ENCODE data around the gene TMEM106C. TPM values are rescaled to one million over a fixed set of nuclear protein-coding genes. Genes with fewer than 3 reads are reported as not detected.

The TMEM106C gene
- total RNA-seq, 2 donors from 2014 or later: 54.7 to 107 TPM

DNA sequence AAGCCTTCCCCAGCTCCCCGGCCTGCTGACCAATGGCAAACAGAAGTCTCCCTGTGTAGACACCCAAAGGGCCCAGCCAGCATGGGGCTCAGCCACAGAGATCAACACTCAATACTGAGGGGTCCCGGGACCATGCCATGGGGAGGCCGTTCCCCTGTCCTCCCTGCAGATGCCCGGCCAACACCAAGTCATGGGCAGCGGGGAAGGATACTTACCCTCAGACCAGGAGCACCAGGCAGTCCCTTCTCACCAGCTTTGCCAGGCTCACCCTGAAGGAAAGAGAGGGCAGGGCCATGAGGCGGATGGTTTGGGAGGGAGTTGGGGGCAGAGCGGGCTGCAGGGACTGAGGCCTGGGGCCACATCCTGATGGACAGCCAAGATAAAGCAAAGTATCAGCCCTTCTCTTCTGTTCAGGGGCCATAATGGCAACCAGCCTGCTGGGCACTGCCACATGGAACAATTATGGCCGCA, 21.0 kb downstream of the TMEM106C start:
- Histone ChIP-seq H3K27ac (no peak overlapping the region), H3K36me3 (no peaks in the 10 kb centered on the region), H3K27me3 (no peaks in the 10 kb centered on the region), H3K4me1 (peaks cover 0 to 4% of the 10 kb centered on the region in 2 donors), H3K9me3 (no peaks in the 10 kb centered on the region), H3K4me3 (no peak overlapping the region)
- TF ChIP-seq, protein P1, sequence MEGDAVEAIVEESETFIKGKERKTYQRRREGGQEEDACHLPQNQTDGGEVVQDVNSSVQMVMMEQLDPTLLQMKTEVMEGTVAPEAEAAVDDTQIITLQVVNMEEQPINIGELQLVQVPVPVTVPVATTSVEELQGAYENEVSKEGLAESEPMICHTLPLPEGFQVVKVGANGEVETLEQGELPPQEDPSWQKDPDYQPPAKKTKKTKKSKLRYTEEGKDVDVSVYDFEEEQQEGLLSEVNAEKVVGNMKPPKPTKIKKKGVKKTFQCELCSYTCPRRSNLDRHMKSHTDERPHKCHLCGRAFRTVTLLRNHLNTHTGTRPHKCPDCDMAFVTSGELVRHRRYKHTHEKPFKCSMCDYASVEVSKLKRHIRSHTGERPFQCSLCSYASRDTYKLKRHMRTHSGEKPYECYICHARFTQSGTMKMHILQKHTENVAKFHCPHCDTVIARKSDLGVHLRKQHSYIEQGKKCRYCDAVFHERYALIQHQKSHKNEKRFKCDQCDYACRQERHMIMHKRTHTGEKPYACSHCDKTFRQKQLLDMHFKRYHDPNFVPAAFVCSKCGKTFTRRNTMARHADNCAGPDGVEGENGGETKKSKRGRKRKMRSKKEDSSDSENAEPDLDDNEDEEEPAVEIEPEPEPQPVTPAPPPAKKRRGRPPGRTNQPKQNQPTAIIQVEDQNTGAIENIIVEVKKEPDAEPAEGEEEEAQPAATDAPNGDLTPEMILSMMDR (IDR thresholded peaks at IDR 0.05): no peak
- no peak for DNase-seq (ENCODE audit: low spot score)

DNA sequence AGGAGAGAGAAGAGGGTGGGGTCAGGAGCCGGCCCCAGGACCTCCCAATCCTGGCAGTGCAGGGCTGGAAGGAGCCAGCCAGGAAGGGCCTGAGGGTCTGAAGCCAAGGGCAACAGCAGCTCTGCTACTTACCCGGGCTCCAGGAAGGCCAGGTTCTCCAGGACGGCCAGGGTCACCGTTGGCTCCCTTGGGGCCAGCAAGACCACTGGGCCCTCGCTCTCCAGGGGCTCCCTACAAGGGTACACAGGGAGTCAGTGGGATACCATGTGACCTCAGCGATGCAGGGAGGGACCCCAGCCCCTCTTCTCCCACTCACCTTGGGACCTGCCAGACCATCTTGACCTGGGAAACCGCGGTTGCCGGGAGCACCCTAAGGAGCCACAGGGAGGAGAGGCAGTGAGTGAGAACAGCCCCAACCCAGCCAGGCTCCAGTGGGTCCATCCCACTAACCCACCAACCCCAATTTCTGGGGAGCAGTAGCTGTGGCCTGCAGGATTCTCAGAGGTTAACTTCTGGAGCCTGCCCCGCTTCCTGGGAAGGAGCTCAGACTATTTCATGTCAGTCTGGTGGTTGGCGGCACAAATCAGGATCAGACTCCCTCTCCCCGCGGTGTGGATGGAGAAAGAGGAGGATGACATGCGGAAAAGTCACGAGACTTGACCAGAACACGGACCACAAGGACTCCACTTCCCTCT, 22.3 kb downstream of the TMEM106C start:
- Histone ChIP-seq H3K36me3 (no peaks in the 10 kb centered on the region), H3K4me3 (no peak overlapping the region), H3K9me3 (no peaks in the 10 kb centered on the region), H3K27ac (no peak overlapping the region), H3K27me3 (no peaks in the 10 kb centered on the region), H3K4me1 (peaks cover 0 to 4% of the 10 kb centered on the region in 2 donors)
- TF ChIP-seq, protein P1 (IDR thresholded peaks at IDR 0.05): no peak
- DNase-seq (ENCODE audit: low spot score): no peak

DNA sequence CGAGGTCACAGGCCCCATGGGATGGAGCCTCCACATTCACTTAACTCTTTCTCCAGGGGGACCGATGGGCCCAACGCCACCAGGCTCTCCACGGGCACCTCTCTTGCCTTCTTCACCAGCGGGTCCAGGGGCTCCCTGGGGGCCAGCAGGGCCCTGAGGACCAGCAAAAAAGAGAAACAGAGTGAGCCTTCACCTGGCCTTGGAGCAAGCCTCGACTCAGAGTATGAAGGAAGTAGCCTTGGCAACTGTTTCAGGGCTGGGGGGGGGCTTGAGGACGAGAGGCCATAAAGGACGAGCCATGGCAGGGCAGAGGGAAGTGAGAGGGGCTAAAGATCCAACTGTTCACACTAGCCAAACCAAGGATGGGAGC, 22.9 kb downstream of the TMEM106C start:
- Histone ChIP-seq H3K27me3 (no peaks in the 10 kb centered on the region), H3K4me1 (peaks cover 0 to 5% of the 10 kb centered on the region in 2 donors), H3K4me3 (no peak overlapping the region), H3K27ac (no peak overlapping the region), H3K36me3 (no peaks in the 10 kb centered on the region), H3K9me3 (no peaks in the 10 kb centered on the region)
- no peak for DNase-seq (ENCODE audit: low spot score)
- TF ChIP-seq, protein P1 (IDR thresholded peaks at IDR 0.05): no peak

DNA sequence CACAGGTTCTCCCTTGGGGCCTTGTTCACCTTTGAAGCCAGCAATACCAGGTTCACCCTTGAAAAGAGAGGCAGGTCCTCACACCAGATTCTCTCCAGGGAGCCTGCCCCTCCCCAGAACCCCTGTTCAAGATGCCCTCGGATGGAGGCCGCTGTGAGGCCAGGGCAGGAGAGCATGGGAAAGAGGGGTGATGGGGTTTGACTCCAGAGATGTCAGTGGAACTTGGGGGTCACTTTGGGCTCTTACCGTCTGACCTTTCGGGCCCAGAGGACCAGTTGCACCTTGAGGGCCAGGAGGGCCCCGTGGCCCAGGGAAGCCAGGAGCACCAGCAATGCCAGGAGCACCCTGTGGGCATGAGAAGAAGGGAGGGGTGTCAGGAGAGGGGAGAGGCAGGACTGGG, 23.4 kb downstream of the TMEM106C start:
- TF ChIP-seq, protein P1 (IDR thresholded peaks at IDR 0.05): no peak
- H3K4me3 ChIP-seq: no peak overlapping the region
- H3K27ac ChIP-seq: no peak overlapping the region
- H3K27me3 ChIP-seq: no peaks in the 10 kb centered on the region
- peaks cover 0 to 10% of the 10 kb centered on the region in 2 donors for H3K4me1 ChIP-seq
- DNase-seq (ENCODE audit: low spot score): no peak
- no peaks in the 10 kb centered on the region for H3K9me3 ChIP-seq
- no peaks in the 10 kb centered on the region for H3K36me3 ChIP-seq

DNA sequence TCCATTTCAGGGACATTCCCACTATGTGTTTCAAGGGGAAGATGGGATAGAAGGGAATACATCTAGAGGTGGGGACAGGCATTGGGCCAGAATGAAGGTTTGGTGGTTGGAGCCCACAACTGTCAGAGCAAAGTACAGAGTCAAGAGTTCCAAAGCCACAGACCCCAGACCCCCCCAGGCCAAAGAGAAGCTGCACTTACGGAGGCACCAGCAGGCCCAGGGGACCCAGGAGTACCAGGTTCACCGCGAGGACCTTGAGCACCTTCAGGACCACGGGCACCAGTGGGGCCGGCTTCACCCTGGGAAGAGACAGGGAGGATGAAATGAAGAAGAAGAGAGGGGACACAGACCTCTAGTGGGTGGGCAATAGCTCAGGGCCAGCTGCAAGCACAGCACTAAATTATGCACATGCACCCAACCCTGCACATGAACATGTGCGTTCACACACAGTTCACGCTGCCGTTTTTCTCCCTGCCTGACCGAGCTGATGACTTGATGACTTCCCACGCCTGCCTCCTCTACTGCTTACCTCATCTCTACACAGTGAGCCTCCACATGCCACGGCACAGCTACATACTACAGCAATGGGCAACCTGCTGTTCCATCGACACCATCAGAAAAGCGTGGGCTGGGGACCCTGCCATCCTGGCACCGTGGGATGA, 24.1 kb downstream of the TMEM106C start:
- no peaks in the 10 kb centered on the region for H3K36me3 ChIP-seq
- H3K9me3 ChIP-seq: no peaks in the 10 kb centered on the region
- no peak overlapping the region for H3K4me3 ChIP-seq
- DNase-seq (ENCODE audit: low spot score): no peak
- H3K27me3 ChIP-seq: no peaks in the 10 kb centered on the region
- H3K27ac ChIP-seq: no peak overlapping the region
- H3K4me1 ChIP-seq: peaks cover 0 to 14% of the 10 kb centered on the region in 2 donors
- TF ChIP-seq, protein P1 (IDR thresholded peaks at IDR 0.05): no peak
